22Rv1 (cell line): ENCODE data around the gene SLC25A51.
A peak's percentile ranks its signal among the peaks of the same experiment; 100 is the strongest.

Experiments
- ZFX ChIP-seq: fragments of 450-650 bp; IDR thresholded peaks from 2 replicates; pipeline ENCODE4 v1.6.1; 2017; ENCODE audit warnings: antibody characterized with exemption, borderline replicate concordance
- TF ChIP-seq, protein P1 (sequence below): fragments of 450-650 bp; IDR thresholded peaks from 2 replicates; pipeline ENCODE4 v1.5.1; 2017; ENCODE audit warnings: mild to moderate bottlenecking

DNA sequence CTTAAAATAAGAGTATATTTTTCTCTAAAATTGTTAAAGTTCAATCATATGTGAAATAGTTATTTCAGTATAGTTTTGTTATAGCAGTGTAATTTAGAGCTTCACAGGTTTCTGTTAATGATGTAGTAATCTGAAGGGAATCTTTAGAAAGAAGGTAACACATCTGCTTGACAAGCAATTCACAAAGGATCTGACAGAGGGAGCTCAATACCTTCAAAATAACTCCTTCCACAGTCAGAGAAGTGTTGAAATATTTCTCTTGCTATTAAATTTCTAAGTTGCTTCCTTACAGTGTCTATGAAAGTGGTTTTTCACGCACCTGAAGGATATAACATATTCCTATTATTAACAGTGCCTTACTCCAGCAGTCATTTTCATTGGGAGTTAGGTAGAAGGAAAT lies 44.9 kb downstream of the SLC25A51 start:
- TF ChIP-seq, protein P1, sequence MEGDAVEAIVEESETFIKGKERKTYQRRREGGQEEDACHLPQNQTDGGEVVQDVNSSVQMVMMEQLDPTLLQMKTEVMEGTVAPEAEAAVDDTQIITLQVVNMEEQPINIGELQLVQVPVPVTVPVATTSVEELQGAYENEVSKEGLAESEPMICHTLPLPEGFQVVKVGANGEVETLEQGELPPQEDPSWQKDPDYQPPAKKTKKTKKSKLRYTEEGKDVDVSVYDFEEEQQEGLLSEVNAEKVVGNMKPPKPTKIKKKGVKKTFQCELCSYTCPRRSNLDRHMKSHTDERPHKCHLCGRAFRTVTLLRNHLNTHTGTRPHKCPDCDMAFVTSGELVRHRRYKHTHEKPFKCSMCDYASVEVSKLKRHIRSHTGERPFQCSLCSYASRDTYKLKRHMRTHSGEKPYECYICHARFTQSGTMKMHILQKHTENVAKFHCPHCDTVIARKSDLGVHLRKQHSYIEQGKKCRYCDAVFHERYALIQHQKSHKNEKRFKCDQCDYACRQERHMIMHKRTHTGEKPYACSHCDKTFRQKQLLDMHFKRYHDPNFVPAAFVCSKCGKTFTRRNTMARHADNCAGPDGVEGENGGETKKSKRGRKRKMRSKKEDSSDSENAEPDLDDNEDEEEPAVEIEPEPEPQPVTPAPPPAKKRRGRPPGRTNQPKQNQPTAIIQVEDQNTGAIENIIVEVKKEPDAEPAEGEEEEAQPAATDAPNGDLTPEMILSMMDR, result peak; percentile 8; the same call in 1 of the 2 replicates
- no peak for TF ChIP-seq ZFX
